ENCODE data around the gene MIF.

Gene MIF

DNA sequence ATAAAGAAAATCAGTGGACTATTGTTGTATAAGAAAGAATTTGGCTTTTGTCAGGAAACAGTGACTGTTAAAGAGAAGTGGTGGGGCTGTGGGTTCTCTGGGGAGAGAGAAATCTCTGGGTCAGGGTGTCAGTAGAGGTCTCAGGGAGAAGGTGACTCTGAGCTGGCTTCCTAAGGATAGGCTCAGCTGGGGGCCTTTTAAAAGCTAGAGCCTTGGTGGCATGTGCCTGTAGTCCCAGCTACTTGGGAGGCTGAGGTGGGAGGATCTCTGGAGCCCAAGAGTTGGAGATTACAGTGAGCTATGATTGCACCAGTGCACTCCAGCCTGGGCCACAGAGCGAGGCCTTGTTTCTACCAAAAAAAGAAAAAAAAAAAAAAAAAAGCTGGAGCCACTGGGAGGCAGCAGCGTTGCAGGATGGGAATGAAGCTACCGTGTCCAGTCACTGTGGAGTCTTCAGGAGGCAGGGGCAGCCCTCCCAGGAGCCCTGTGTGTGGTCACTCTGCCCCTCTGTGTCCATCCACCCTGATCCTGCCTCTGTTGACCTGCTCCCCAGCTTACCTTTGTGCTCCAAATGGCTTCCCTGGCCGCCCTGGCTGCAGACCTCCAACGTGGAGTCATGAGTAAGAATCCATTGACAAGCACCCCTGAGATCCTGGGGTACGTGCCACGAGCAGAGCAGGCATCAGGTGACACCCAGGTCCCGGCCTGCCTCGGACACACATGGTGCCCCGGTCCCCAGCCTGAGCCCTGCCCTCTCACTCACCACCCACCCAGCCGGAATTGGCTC, 5.4 kb upstream of the MIF start:
- no peaks in the 10 kb centered on the region for H3K9me2 ChIP-seq (replicated peaks; ENCODE audit: low read depth, low read length)
- TF ChIP-seq, protein P1, sequence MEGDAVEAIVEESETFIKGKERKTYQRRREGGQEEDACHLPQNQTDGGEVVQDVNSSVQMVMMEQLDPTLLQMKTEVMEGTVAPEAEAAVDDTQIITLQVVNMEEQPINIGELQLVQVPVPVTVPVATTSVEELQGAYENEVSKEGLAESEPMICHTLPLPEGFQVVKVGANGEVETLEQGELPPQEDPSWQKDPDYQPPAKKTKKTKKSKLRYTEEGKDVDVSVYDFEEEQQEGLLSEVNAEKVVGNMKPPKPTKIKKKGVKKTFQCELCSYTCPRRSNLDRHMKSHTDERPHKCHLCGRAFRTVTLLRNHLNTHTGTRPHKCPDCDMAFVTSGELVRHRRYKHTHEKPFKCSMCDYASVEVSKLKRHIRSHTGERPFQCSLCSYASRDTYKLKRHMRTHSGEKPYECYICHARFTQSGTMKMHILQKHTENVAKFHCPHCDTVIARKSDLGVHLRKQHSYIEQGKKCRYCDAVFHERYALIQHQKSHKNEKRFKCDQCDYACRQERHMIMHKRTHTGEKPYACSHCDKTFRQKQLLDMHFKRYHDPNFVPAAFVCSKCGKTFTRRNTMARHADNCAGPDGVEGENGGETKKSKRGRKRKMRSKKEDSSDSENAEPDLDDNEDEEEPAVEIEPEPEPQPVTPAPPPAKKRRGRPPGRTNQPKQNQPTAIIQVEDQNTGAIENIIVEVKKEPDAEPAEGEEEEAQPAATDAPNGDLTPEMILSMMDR (conservative IDR thresholded peaks at IDR 0.05; ENCODE audit: low read length) = peak; percentile 29
- no peak for TF ChIP-seq EZH2phosphoT487 (IDR thresholded peaks at IDR 0.05; ENCODE audit: borderline replicate concordance)
- no peak overlapping the region for H3K4me2 ChIP-seq (ENCODE audit: low read depth, low read length, poor library complexity, severe bottlenecking)
- no peak overlapping the region for H3K4me3 ChIP-seq (ENCODE audit: low read length, poor library complexity, severe bottlenecking)
- H3F3A ChIP-seq (ENCODE audit: low read depth) = peaks cover 5% of the 10 kb centered on the region; the same call in 1 of the 2 replicates
- no peak overlapping the region for H3K9ac ChIP-seq (ENCODE audit: low read depth, low read length, poor library complexity, severe bottlenecking)
- H3K9me3 ChIP-seq (ENCODE audit: insufficient read depth, low read depth, low read length) = no peaks in the 10 kb centered on the region
- no peaks in the 10 kb centered on the region for H4K20me1 ChIP-seq (ENCODE audit: insufficient read depth, low read length, poor library complexity, severe bottlenecking)
- no peaks in the 10 kb centered on the region for H3K36me3 ChIP-seq (ENCODE audit: insufficient read depth, low read length)
- H3K79me2 ChIP-seq (ENCODE audit: insufficient read depth, low read length) = no peaks in the 10 kb centered on the region
- no peaks in the 10 kb centered on the region for H3K27me3 ChIP-seq (ENCODE audit: insufficient read depth, low read length, poor library complexity, severe bottlenecking)
- peaks cover 9% of the 10 kb centered on the region for H3K4me1 ChIP-seq (ENCODE audit: insufficient read depth, low read length, poor library complexity, severe bottlenecking)
- H2AFZ ChIP-seq (ENCODE audit: low read length) = no peak overlapping the region

DNA sequence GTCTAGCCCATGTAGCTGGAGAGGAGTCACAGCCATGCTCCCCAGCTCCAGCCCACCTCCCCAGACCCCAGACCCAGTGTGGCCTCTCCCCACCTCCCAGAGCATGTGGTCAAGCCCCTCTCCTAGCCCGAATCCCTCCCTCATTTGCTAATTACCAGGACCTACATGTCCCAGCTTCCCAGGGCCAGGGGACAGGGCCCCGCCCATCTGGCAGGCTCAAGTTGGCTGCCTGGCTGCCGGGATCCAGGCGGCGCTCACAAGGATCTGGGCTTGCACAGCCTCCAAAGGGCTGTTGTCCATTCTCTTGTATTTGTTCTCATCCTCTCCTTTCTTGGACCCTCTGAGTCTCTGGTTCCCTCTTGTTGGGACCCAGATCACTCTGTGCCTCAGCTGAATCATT, 4.6 kb upstream of the MIF start:
- TF ChIP-seq, protein P1 (conservative IDR thresholded peaks at IDR 0.05; ENCODE audit: low read length) = no peak
- no peak for TF ChIP-seq EZH2phosphoT487 (IDR thresholded peaks at IDR 0.05; ENCODE audit: borderline replicate concordance)
- Histone ChIP-seq H3K9me2 (replicated peaks; ENCODE audit: low read depth, low read length) (no peaks in the 10 kb centered on the region), H3K36me3 (ENCODE audit: insufficient read depth, low read length) (no peaks in the 10 kb centered on the region), H3K4me2 (ENCODE audit: low read depth, low read length, poor library complexity, severe bottlenecking) (no peak overlapping the region), H3F3A (ENCODE audit: low read depth) (peaks cover 5% of the 10 kb centered on the region; the same call in 1 of the 2 replicates), H3K4me3 (ENCODE audit: low read length, poor library complexity, severe bottlenecking) (no peak overlapping the region), H3K4me1 (ENCODE audit: insufficient read depth, low read length, poor library complexity, severe bottlenecking) (peaks cover 10% of the 10 kb centered on the region), H3K9me3 (ENCODE audit: insufficient read depth, low read depth, low read length) (no peaks in the 10 kb centered on the region), H4K20me1 (ENCODE audit: insufficient read depth, low read length, poor library complexity, severe bottlenecking) (peaks cover 3% of the 10 kb centered on the region), H2AFZ (ENCODE audit: low read length) (no peak overlapping the region), H3K9ac (ENCODE audit: low read depth, low read length, poor library complexity, severe bottlenecking) (no peak overlapping the region), H3K79me2 (ENCODE audit: insufficient read depth, low read length) (peaks cover 4% of the 10 kb centered on the region), H3K27me3 (ENCODE audit: insufficient read depth, low read length, poor library complexity, severe bottlenecking) (peaks cover 3% of the 10 kb centered on the region)

DNA sequence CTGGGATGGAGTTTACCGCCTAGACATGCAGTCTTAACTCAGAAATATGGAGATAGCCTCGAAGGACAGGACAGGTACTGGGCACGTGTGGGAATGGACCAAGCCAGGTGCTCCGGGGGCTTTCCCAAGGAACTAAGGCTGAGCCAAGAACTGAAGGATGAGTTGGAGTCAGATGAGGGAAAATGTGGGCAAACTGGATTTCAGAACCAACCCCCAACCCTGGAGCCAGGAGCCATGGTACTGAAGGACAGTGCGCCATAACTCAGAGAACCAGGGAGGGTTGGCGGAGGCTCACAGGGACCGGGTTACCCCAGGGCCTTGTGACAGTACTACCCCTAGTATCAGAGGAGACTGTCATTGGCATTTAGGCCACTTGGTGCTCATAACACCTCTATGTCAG, 2.5 kb upstream of the MIF start:
- H3F3A ChIP-seq (ENCODE audit: low read depth) = peaks cover 5% of the 10 kb centered on the region; the same call in 1 of the 2 replicates
- H3K4me3 ChIP-seq (ENCODE audit: low read length, poor library complexity, severe bottlenecking) = no peak overlapping the region
- no peaks in the 10 kb centered on the region for H3K9me2 ChIP-seq (replicated peaks; ENCODE audit: low read depth, low read length)
- peaks cover 25% of the 10 kb centered on the region for H3K79me2 ChIP-seq (ENCODE audit: insufficient read depth, low read length)
- H3K36me3 ChIP-seq (ENCODE audit: insufficient read depth, low read length) = peaks cover 16% of the 10 kb centered on the region; the same call in 1 of the 2 replicates
- no peaks in the 10 kb centered on the region for H3K9me3 ChIP-seq (ENCODE audit: insufficient read depth, low read depth, low read length)
- H3K4me1 ChIP-seq (ENCODE audit: insufficient read depth, low read length, poor library complexity, severe bottlenecking) = peaks cover 20% of the 10 kb centered on the region
- H4K20me1 ChIP-seq (ENCODE audit: insufficient read depth, low read length, poor library complexity, severe bottlenecking) = peaks cover 23% of the 10 kb centered on the region
- H2AFZ ChIP-seq (ENCODE audit: low read length) = no peak overlapping the region
- H3K4me2 ChIP-seq (ENCODE audit: low read depth, low read length, poor library complexity, severe bottlenecking) = no peak overlapping the region
- no peak for TF ChIP-seq EZH2phosphoT487 (IDR thresholded peaks at IDR 0.05; ENCODE audit: borderline replicate concordance)
- TF ChIP-seq, protein P1 (conservative IDR thresholded peaks at IDR 0.05; ENCODE audit: low read length) = no peak
- no peak overlapping the region for H3K9ac ChIP-seq (ENCODE audit: low read depth, low read length, poor library complexity, severe bottlenecking)
- peaks cover 9% of the 10 kb centered on the region for H3K27me3 ChIP-seq (ENCODE audit: insufficient read depth, low read length, poor library complexity, severe bottlenecking)
